ENCODE data around the gene HESX1.

Gene HESX1

DNA sequence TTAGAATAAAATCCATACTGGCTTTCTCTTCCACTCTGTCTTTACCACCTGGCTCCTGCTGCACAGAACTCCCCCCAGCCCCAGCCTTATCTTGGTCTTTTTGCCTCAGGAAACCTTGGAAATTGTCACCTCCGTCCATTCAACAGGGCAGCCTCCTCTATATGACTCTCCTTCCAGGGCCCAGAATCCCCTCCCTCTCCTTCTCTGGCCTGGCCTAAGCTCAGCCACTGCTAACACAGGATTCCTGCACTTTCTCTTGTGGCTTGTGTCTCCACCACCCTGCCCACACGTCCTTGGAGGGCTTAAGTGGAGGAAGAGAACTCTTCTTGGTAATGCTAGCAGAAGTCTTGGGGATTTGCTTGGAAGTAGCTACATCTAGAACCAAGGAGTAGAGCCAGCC, 33.1 kb downstream of the HESX1 start:
- DNase-seq, result no peak

DNA sequence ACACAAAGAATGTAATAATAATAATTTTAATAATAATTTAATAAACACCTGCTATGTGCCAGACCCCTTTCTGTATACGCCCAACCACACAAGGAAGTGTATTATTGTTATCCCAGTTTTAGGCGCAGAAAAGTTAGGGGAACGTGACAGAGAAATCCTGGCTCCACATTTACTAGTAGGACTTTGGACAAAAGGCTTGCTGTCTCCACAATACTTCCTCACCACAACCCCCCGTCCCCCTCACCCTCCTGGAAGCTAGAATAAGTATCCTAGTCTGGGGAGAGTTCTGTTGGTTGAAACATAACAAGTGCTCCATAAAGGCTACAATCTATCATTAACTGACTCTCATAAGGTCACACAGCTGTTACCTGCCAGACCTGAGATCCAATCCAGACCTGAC, 34.1 kb downstream of the HESX1 start:
- no peak for DNase-seq

DNA sequence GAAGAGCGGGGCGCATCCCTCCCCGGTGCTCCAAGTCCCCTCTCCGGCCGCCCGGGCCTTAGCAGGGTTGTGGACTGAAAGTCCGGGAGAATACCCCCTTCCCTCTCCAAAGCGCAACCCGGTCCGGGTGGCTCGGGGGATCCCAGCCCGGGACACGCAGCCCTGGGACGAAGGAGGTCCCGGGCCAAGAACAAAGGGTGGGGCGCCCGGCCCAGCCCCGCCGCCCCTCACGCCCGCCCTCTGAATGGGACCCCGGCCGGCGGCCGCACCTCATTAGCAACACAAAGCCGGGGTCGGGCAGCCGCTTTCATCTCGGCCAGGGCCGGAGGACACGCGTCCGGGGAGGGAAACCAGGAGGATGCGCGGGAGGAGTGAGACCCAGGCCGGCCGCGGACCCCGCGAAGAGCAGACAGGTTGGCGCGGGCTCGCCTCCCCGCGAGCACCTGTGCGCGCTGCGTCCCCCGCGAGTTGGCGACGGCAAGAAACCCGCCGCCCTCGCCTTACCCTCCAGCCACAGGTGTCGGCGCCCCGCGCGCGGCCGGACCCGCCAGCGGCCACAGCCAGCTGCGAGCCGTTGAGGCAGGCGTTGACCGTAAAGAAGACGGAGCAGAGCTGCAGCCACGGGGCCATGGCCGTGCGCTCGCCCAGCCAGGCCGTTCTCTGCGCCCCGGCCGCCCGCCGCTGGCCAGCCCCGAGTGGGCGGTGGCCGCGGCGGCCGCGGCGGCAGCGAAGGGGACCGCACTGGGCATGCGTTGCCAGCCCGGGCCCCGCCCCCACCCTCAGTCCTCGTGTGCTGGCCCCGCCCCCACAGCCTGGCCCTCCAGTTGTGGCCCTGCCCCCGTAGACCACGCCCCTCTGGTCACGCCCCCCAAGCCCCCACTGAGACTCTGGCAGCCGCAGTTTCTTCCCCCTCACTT, 34.9 kb downstream of the HESX1 start, which contains the start of gene IL17RD:
IL17RD (minus strand) TSS at position 697 of the 917 bp plus-strand sequence; CDS start at position 630, 67 bp downstream.
- peak; percentile 12 to 64 for DNase-seq

DNA sequence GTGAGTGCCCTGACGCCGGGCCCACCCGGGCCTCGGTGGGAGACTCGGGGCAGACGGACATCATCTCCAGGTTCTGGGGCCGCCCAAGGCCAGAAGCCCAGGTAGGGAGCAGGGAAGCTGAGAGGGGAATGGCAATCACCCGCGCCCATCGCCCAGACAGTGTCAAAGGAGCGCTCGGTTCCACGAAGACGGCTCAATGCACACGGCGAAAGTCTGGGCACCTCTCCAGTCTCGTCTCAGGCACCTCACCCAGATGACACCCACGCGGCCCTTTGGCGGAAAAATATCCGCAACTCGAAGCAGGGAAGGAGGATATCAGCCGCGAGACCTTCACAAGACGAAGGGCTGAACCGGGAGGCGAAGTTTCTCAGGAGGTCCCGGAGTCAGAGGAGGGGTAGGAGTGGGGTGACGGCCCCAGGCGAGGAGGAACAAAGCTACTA, 35.5 kb downstream of the HESX1 start:
- no peak for DNase-seq

DNA sequence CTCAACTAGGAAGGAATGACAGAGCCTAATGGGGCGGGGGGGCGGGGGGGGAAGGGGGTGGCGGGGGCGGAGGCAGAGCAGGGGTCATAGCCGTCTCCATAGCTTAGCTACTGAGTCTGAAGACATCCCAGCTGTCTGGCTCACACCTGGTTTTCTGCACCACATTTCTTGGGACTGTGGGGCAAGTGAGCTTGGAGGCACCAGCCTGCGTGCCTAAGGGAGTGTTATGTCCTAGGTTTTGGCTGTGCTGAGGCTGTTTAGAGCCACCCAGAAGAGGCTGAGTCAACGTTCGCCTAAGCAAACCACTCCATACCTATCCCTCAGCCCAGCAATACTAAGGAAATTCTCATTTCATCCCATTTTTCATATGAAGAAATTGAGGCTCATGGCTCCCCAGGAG, 36.0 kb downstream of the HESX1 start:
- DNase-seq, result no peak

DNA sequence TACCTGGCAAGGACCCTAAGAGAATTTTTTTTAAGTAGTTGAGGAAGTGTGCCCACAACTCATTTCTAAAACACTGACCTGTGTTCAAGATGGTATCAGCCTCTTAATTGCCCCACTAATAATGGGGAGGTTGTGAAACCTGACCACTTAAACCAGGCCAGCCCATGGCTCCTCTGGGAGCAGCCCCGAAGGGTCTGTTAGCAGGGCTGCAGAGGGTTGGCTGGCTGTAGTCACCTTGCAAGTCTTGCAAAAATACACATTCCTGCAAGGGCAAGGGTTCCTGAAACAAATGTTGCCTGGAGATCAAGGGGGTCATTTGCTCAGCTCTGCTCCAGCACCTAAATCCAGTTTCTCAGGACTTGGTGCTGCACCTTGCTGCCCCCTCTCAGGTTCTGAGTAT, 37.9 kb downstream of the HESX1 start:
- DNase-seq, result no peak

DNA sequence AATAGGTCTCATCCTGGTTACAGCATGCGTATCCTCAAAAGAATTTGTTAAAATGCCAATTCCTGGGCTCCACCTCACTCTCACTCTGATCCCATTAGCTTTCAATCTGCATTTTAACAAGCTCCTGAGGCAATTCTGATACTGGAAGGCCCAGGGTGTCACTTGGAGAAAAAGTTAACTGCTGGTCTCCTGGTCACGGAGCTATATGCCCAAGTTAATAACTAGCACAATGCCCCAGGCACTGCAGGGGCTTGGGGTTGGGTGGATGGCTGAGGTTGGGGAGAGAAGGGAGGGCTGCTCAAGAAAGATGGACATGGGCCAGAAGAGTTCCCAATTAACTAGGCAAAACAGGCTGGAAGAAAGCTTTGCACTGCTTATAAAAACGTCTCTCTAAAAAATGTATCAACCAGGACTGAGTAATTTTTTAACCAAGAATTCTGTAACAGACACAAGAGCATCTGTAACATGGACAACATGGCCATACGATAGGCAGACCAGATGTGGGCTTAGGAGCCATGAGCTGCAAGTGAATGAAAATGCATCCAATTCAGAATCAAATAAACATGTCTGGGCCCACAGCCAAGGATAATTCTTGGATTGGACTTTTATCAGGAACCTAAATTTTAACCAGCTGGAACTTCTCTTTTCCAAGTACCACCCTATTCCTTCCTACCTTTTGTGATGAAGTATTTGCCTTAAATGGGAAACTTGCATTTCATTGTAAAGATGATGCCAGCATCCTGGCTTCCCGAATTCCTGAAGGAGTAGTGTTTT, 38.8 kb downstream of the HESX1 start:
- no peak for DNase-seq

DNA sequence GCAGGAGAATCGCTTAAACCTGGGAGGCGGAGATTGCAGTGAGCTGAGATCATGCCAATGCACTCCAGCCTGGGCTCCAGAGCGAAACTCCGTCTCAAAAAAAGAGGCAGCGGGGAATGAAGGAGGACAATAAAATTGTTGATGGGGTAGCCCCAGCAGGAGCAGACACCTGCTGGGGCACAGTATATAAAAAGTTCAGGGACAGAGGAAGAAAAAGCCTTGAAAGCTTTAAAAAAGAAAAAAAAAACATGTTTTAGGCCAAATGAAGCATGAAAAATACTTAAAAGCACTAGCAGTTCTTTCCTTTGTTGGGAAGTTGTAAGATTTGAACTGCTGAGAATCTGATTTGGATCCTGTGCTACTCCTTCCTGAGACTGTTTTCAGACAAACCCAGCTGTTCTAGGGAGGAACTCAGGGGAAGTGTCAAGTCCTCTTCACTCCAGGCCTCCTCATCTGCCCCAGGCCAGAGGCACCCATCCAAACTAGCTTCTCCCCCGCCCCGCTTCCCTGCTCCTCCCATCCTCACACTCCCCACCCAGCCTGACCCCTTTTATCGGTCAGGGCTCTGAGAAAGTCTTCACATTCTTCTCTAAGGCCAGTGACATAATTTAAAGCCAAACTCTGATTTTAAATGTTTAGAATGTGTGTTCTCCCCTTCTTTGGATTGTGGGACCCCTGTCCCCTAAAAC, 39.6 kb downstream of the HESX1 start:
- DNase-seq, result no peak

DNA sequence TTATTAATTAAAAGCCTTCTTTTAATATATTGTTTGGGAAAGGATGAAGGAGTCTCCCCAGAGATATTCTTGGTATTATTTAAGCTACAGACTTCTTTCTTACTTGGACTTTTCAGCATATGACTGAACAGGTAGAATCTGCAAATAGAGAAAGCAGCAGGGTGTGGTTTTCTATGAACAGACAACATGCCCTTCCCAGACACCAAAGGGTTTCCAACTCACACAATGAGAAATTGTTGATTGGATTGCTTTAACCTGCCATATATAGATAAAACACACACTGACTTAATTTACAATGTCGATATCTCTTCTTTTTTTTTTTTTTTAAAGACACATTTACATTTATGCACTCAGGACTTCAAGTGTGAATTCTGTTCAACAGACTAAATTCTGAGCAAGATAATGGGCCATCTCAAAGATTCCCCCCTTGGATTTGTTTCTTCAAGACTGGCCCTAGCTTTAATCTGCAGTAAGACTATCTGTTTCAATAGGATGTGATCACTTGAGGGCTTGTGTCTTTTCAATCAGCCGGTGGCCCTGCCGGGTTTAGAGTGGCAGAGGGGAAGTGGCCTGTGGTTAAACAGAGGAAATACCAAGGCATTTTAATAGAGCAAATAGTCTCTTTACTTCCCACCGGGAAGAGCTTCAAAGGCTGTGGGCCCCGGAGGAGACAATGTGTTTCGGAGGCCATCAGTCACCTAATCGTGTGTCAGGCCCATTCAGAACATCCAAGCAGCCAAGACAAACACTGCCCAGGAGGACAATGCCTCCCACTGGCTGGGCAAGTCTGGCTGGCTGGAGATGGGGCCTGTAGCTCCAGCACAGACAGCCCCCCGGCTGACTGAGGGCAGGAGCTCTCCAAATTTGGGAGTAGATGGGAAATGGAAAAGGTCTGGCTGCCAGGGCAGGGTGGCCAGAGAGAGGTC, 40.7 kb downstream of the HESX1 start:
- DNase-seq, result no peak

DNA sequence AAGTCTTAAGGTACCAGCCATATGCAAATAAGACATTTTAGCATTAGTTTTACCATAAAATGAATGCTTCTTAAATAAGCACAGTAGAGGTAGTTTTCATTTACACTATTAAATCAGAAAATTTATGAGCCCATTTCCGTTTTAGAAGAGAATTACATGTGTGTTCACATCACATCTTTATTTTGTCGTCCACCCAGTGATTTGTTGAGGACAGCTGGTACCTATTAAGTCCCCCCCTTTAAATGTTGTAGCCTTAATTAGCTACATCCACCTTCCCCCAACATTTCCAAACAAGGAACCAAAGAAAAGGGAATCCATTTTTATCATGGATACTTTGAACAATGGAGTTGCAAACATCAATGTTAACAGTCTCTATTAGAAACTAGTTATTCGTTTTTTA, 41.5 kb downstream of the HESX1 start:
- no peak for DNase-seq

DNA sequence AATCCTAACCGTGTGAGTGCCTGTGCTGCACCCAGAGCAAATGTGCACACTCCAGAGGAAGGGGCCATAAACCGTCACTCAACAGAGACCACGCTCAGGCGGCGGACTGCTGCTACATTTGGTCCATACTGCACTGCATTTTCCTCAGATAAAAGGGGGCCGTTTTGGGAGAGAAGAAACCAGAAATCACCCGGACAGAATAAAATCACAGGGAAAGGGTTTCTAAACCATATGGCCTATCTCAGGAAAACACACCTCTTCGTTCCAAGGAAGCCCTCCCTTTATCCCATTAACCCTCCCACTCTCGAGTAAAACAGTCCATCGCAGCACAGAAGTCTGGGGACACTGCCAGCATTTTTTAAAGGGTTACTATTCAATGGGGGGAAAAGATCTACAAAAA, 42.2 kb downstream of the HESX1 start:
- DNase-seq, result no peak

DNA sequence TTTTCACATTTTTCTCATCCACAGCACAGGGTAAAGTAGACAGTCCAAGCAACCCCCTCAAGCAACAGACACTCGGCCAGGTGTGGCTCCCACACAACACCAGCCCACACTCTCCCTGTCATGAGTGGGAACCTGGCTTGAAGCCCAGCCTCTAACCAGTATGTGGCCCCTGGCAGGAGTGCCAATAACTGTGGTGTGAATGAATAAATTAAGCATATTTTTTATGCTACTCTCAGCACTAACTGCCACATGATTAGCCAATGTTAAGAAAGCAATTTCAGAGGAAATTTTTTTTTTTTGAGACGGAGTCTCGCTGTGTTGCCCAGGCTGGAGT, 44.5 kb downstream of the HESX1 start:
- no peak for DNase-seq

DNA sequence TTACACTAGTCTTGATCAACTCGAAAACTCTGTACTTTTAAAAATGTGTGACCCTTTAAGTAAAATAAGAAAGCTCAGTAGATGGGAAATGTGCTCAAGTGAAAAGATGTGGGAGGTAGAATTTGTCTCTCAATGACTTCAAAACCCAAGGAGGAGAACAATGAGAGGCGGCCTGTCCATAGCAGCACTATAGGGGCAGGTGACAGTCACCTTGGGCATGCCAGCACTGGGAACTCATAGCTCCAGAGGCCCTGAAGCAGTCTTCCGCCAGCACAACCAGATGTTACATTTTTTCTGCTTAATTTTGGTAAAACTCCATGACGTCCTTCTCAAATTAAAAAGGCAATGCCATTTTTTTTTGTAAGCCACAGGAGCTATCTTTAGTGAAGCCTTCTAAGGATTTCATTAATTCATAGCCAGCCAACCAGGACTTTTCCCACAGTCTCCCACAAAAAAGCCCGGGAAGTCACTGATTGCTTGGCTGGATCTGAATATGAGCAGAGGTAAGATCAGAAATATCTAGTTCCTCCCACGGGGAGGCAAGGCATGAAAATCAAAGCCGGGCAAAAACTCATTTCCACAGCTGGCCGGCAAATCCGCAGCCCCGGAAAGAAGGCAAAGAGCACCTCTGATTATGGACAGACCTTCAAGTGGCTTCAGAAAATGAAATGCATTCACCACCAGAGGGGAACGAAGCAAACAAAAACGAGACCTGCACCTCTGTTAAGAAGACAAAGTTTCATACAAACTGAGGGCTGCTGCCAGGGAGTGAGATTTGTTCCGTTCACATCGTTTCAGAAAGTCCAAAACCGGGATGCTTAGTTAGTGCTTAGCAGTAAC, 45.1 kb downstream of the HESX1 start:
- DNase-seq, result no peak

DNA sequence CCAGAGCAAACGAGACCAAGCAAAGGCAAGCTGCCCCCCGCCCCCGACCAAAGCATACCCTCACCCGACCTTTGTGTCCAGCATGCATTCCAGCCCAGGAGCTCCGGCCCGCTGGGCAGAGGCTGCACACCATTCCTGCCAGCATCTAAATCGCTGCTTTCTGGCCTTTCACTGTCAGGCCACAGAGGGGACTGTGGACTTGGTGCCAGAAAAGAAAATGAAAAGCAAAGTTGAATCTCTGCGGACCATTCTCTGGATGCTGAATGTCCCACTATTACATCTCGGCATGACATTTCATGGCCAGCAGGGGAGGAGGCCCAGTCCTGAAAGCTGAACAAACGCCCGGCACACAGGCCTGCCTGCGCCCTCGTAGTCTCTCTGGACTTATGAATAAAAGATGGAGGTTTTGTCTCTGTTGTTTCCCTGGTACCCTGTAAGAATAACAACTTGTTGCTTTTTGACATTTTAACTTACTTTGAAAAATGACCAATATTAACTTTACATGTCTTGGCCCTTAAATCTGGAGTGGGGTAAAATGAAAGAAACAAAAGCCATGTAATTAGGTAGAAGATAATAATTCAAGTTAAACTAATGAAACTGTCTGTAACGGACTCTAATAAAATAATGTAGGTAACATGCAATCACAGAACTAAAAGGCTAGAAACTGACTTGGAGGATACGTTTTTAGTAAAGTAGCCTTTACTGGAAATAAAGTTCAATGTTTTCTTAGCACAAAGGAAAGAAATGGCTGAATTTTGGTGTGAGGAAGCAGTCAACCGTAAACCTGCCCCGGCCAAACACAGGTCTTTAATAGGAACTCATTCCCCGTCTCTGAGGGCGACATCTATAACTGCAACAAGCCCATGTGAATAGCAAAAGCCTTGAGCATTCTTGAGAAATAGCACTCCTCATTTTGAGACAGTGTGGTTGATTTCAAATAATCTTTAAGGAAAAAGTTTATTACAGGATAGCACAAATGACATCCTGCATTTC, 47.3 kb downstream of the HESX1 start:
- peak in 1 of 2 donors; percentile 33 for DNase-seq

DNA sequence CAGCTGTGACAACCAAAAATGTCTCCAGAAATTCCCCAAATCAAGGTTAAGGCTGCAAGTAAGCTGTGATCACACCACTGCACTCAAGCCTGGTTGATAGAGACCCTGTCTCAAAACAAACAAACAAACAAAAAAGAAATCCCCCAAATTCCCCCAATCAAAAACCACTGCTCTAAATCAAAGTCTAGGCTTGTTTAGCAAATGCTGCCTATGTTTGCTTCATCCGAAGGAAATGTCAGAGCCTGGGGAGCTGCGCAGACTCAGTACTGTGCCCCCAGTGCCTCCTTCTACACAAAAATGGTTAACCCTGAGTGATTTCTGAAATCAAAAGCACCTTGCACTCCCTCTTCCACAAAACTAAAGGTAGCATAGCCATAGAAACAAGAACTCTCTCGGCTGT, 48.0 kb downstream of the HESX1 start:
- no peak for DNase-seq

DNA sequence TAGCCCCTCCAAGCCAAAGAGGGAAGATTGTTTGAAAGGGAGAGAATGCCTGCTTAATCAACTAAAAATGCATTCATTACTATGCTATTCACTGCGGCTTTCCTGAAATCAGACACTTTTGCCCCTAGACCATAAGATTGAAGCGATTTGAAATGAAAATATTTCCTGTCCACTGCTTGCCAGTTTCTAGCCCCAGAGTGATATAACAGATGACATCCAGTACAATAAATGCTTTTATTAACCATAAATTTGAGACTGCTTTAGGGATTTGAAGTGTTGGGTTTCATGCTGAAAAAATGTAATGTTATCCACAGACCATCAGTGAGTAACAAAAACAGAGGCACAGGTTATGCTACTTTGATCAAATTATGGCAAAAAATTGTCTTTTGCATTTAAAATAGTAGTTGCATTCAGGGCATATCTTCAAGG, 48.7 kb downstream of the HESX1 start:
- no peak for DNase-seq

DNA sequence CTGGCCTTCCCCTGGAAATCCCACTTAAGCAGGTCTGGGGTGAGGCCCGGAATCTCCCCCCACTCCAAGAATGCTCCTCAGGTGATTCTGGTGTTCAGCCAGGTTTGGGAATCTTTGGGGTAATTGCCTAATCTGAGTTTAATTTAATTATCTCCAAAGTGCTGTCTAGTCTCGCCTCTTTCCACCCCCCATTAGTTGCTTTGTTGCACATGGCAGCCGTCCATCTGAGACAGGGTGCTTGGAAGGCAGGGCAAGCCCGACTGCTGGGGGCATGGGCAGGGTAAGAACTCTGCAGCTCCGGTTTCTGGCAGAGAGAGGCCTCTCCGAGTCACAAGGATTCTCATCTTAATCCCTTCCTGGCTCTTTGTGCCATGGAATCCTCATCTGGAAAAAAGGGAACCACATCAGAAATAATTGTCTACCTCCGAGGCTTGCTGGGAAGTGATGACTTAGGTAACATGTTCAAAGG, 49.6 kb downstream of the HESX1 start:
- no peak for DNase-seq

All from hippocampal formation (tissue), 2 donors.